ENCODE data around the gene METTL15.
"Not testable (repeated sequence)": the region's sequence is repeated elsewhere in the genome, so short reads cannot be mapped to it uniquely, and the experiment has no call there.

DNA sequence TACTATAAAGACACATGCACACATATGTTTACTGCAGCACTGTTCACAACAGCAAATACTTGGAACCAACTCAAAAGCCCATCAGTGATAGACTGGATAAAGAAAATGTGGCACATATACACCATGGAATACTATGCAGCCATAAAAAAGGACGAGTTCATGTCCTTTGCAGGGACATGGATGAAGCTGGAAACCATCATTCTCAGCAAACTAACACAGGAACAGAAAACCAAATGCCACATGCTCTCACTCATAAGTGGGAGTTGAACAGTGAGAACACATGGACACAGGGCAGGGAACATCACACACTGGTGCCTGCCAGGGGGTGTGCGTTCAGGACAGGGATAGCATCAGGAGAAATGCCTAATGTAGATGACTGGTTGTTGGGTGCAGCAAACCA, 164.1 kb downstream of the METTL15 start:
- not testable (repeated sequence) for TF ChIP-seq EZH2 (IDR thresholded peaks at IDR 0.05; ENCODE audit: borderline replicate concordance, low read length); CTCF (IDR thresholded peaks at IDR 0.05; ENCODE audit: low read length)

Measured in OCI-LY1 (cell line).